HCT116 (cell line): ENCODE results near the gene HOXA7. TPM values are rescaled to one million over a fixed set of nuclear protein-coding genes. Genes with fewer than 3 reads are reported as not detected.
A peak's percentile ranks its signal among the peaks of the same experiment; 100 is the strongest.

Experiments used
- ATAC-seq: fragments of 200-7000 bp; cut with Tn5 transposase; 2 replicates; pipeline ENCODE4 v1.9.1; 2020; ENCODE audit warnings: mild to moderate bottlenecking, moderate library complexity
- BruUV-seq: library from RNA; stranded (reverse); fragments of 400-500 nt; replicated peaks from 2 replicates; lab custom pipeline; 2021; lab: Mats Ljungman, UMichigan
- CTCF ChIA-PET: fragments of 300-600 bp; sonication (Branson Sonifier 250); formaldehyde crosslinking; loops from one replicate; lab custom pipeline; 2021; ENCODE audit warnings: antibody characterized with exemption; lab: Charles Lee
- POLR2A ChIA-PET: fragments of 300-600, 350-600 bp; sonication (Branson Sonifier 250); formaldehyde crosslinking; loops from one replicate; lab custom pipeline; 2021; ENCODE audit warnings: antibody characterized with exemption; lab: Charles Lee
- RAD21 ChIA-PET, 2 experiments: fragments of 300-600 bp; sonication (Branson Sonifier 250); formaldehyde crosslinking; loops; one replicate each; lab custom pipeline; 2023; ENCODE audit warnings: low total read pairs in 2 of 2; ENCODE audit not compliant: uncharacterized antibody in 2 of 2, unreplicated experiment in 2 of 2, low non-redundant PET in 1 of 2; lab: Charles Lee
- DNase-seq: peaks from one replicate; pipeline ENCODE4 v3.0.0-alpha.2; 2010; ENCODE audit warnings: low read depth, low spot score
- H2AFZ ChIP-seq: fragments of 200-600 bp; shearing (Covaris generic), sonication (generic); 2 replicates; pipeline ENCODE4 v1.6.1; 2017; ENCODE audit warnings: low read depth, mixed run types, mixed read lengths, antibody characterized with exemption, low read length; ENCODE audit not compliant: poor library complexity, severe bottlenecking
- H3K27ac ChIP-seq: 2 replicates; pipeline ENCODE4 v1.5.1; 2012; ENCODE audit warnings: low read depth, low read length
- H3K27me3 ChIP-seq: fragments of 200-600 bp; sonication (generic); 2 replicates; pipeline ENCODE4 v1.6.1; 2016; ENCODE audit warnings: mixed run types, low read length, mixed read lengths; ENCODE audit not compliant: insufficient read depth
- H3K36me3 ChIP-seq, 2 experiments: fragments of 200-500 bp in 1 of 2; fragments of 200-600 bp in 1 of 2; sonication (Bioruptor generic) in 1 of 2; sonication (generic) in 1 of 2; 2 replicates each; pipeline versions ENCODE4 v1.5.1 to v1.6.1; 2014 to 2016; ENCODE audit warnings: low read length in 2 of 2, inconsistent platforms in 1 of 2, mixed read lengths in 1 of 2, mixed run types in 1 of 2; ENCODE audit not compliant: insufficient read depth in 2 of 2, control insufficient read depth in 1 of 2
- H3K4me1 ChIP-seq, 2 experiments: fragments of 200-600 bp in 1 of 2; sonication (generic) in 1 of 2; 2 replicates each; pipeline versions ENCODE4 v1.5.1 to v1.6.1; 2012 to 2017; ENCODE audit warnings: low read length in 2 of 2, inconsistent platforms in 1 of 2, mild to moderate bottlenecking in 1 of 2, mixed read lengths in 1 of 2, mixed run types in 1 of 2, moderate library complexity in 1 of 2; ENCODE audit not compliant: insufficient read depth in 2 of 2, control insufficient read depth in 1 of 2
- H3K4me2 ChIP-seq: fragments of 200-600 bp; sonication (generic); 2 replicates; pipeline ENCODE4 v1.6.1; 2017; ENCODE audit warnings: mixed run types, low read length, mixed read lengths
- H3K4me3 ChIP-seq, 2 experiments: fragments of 200-600 bp in 1 of 2; sonication (generic) in 1 of 2; replicated peaks in 1 of 2; 2 replicates each; pipeline ENCODE4 v1.5.1; 2011 to 2016; ENCODE audit warnings: low read length in 2 of 2, control low read depth in 1 of 2, low read depth in 1 of 2, mild to moderate bottlenecking in 1 of 2, mixed read lengths in 1 of 2, mixed run types in 1 of 2
- H3K79me2 ChIP-seq: fragments of 200-600 bp; sonication (generic); 2 replicates; pipeline ENCODE4 v1.6.1; 2017; ENCODE audit warnings: mild to moderate bottlenecking, mixed run types, low read length, moderate library complexity, mixed read lengths; ENCODE audit not compliant: insufficient read depth
- H3K9ac ChIP-seq: fragments of 200-600 bp; sonication (generic); 2 replicates; pipeline ENCODE4 v1.6.1; 2016; ENCODE audit warnings: low read length, mixed read lengths
- H3K9me2 ChIP-seq: fragments of 200-600 bp; sonication (generic), shearing (Covaris generic); 2 replicates; pipeline ENCODE4 v1.6.1; 2017; ENCODE audit warnings: mixed run types, mild to moderate bottlenecking, moderate library complexity; ENCODE audit not compliant: insufficient read depth
- H3K9me3 ChIP-seq, 2 experiments: fragments of 200-500 bp in 1 of 2; fragments of 200-600 bp in 1 of 2; sonication (Bioruptor generic) in 1 of 2; sonication (generic) in 1 of 2; 2 replicates each; pipeline ENCODE4 v1.6.1; 2014 to 2017; ENCODE audit warnings: low read length in 2 of 2, mixed read lengths in 2 of 2, inconsistent platforms in 1 of 2, low read depth in 1 of 2, mild to moderate bottlenecking in 1 of 2, mixed run types in 1 of 2, moderate library complexity in 1 of 2; ENCODE audit not compliant: control insufficient read depth in 1 of 2, insufficient read depth in 1 of 2
- H4K20me1 ChIP-seq: fragments of 200-600 bp; sonication (generic), shearing (Covaris generic); 2 replicates; pipeline ENCODE4 v1.6.1; 2017; ENCODE audit warnings: mixed run types, mild to moderate bottlenecking, moderate library complexity; ENCODE audit not compliant: insufficient read depth
- EZH2phosphoT487 ChIP-seq: fragments of 200-600 bp; IDR thresholded peaks from 2 replicates; pipeline ENCODE4 v1.6.1; 2018; ENCODE audit warnings: antibody characterized with exemption, borderline replicate concordance
- POLR2AphosphoS5 ChIP-seq: IDR thresholded peaks from 2 replicates; pipeline ENCODE4 v1.6.1; 2011; ENCODE audit warnings: mild to moderate bottlenecking, low read depth, low read length, moderate library complexity
- SIN3A ChIP-seq: IDR thresholded peaks from 2 replicates; pipeline ENCODE4 v1.6.1; 2012; ENCODE audit warnings: low read depth
- SP1 ChIP-seq: IDR thresholded peaks from 2 replicates; pipeline ENCODE4 v1.6.1; 2012; ENCODE audit warnings: low read depth
- YY1 ChIP-seq: IDR thresholded peaks from 2 replicates; pipeline ENCODE4 v1.6.1; 2011; ENCODE audit warnings: low read length, low read depth, moderate library complexity, mild to moderate bottlenecking; ENCODE audit not compliant: insufficient replicate concordance; ENCODE audit errors: extremely low read depth
- ZFX ChIP-seq: fragments of 450-650 bp; IDR thresholded peaks from 2 replicates; pipeline ENCODE4 v1.6.1; 2017
- ZNF274 ChIP-seq: fragments of 200-500 bp; sonication (Bioruptor generic); IDR thresholded peaks from 2 replicates; pipeline ENCODE4 v1.6.1; 2014; ENCODE audit warnings: mild to moderate bottlenecking, low read depth, low read length, inconsistent platforms
- intact Hi-C: fragments of 100-400 bp; cut with micrococcal nuclease; formaldehyde crosslinking; loops from 2 replicates; pipeline ENCODE4 v1.10.0; 2022
- total RNA-seq: library from RNA; stranded (reverse); gene quantifications from one replicate; pipeline ENCODE4 v1.2.1, GENCODE V29; 2021; ENCODE audit not compliant: unreplicated experiment
- TF ChIP-seq, protein P1 (sequence below): IDR thresholded peaks from 2 replicates; pipeline ENCODE4 v1.6.1; 2012

Gene HOXA7
- total RNA-seq, 1 experiment from 2014 or later: 15.0 TPM

DNA sequence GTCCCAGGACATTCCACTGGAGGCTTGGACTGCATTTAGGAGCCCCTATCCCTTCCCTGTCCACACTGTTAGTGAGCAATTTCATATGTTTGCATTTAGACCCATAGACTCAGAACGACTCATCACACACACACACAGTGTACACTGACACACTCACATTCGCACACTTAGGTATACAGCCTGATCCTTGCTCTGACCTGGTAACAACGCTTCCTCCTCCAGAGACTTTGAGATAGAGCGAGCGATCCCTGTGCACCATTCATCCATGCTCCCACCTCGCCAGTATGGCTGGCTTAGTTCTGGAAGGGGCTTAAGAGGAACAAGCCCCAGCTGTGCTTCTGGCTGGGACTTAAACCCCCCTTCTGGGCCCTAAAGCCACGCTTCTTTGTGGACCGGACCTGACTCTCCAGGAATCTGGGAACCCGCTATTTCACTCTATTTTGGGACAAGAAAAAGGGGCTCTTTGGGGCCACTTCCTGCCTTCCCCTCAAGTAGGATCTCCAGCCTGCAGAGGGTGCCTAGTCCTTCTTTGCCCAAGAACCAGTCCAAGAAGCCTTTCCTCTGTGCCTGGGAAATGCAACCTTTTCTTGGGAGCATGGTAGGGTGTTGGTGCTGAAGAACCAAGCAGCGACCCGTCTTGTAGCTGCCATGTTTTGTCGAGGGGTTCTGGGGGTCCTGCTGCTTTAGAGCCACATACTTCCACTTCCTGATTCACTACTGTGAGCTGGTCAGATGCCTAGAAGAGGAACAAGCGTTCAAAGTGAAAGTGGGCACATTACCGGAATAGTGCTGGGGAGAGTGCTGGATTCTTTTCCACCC lies 44.5 kb upstream of the HOXA7 start:
- Histone ChIP-seq H3K9me3 (no peaks in the 10 kb centered on the region), H2AFZ (peak overlapping the region; percentile 77), H4K20me1 (no peaks in the 10 kb centered on the region), H3K27me3 (no peaks in the 10 kb centered on the region), H3K9me2 (no peaks in the 10 kb centered on the region), H3K36me3 (no peaks in the 10 kb centered on the region), H3K79me2 (no peaks in the 10 kb centered on the region), H3K4me2 (peak overlapping the region; percentile 84), H3K4me1 (peaks cover 0 to 24% of the 10 kb centered on the region in 2 experiments; a peak in 3 of 4 replicates), H3K9ac (peak overlapping the region; percentile 55), H3K27ac (no peak overlapping the region; the same call in 1 of the 2 replicates), H3K4me3 (peak overlapping the region; percentile 59 to 70)
- RAD21 ChIA-PET: no interaction called here
- DNase-seq: no peak
- POLR2A ChIA-PET: no interaction called here
- CTCF ChIA-PET: interaction anchor here (1.0 to 1.8 kb wide), 3 partner anchors 720 to 896 kb away, joined by 5 to 8 read pairs (median 5); no protein-coding TSS in a partner anchor
- TF ChIP-seq SIN3A: no peak
- TF ChIP-seq, protein P1, sequence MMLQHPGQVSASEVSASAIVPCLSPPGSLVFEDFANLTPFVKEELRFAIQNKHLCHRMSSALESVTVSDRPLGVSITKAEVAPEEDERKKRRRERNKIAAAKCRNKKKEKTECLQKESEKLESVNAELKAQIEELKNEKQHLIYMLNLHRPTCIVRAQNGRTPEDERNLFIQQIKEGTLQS: no peak
- no peak for TF ChIP-seq YY1
- TF ChIP-seq ZFX: no peak
- no peak for TF ChIP-seq ZNF274
- TF ChIP-seq SP1: no peak
- no peak for TF ChIP-seq EZH2phosphoT487
- TF ChIP-seq POLR2AphosphoS5: no peak
- intact Hi-C loops: no loop called here
- ATAC-seq: peak; percentile 1; the same call in 1 of the 2 replicates
- TSS peak; percentile 60 for BruUV-seq
